H9 (cell line): ENCODE results near the gene CCDC91. TPM values are rescaled to one million over a fixed set of nuclear protein-coding genes. Genes with fewer than 3 reads are reported as not detected.
A peak's percentile ranks its signal among the peaks of the same experiment; 100 is the strongest.

Experiments
- DNase-seq: peaks from one replicate; pipeline ENCODE4 v3.0.0-alpha.2; 2017
- H2AFZ ChIP-seq: one replicate; pipeline ENCODE4 v1.6.1; 2013; ENCODE audit warnings: mild to moderate bottlenecking, low read length, control low read depth, moderate library complexity
- H2AK5ac ChIP-seq: 2 replicates; pipeline ENCODE4 v1.6.1; 2013; ENCODE audit warnings: low read length, control low read depth, mixed read lengths; ENCODE audit not compliant: insufficient read length
- H2BK120ac ChIP-seq: one replicate; pipeline ENCODE4 v1.6.1; 2013; ENCODE audit warnings: low read depth, mild to moderate bottlenecking, low read length, control low read depth, inconsistent platforms; ENCODE audit not compliant: poor library complexity, severe bottlenecking
- H2BK12ac ChIP-seq: 2 replicates; pipeline ENCODE4 v1.6.1; 2013; ENCODE audit warnings: low read length, control low read depth, mixed read lengths, low read depth; ENCODE audit not compliant: insufficient read length
- H2BK15ac ChIP-seq: 2 replicates; pipeline ENCODE4 v1.6.1; 2013; ENCODE audit warnings: low read depth, low read length, control low read depth
- H2BK20ac ChIP-seq: one replicate; pipeline ENCODE4 v1.6.1; 2013; ENCODE audit warnings: low read depth, mild to moderate bottlenecking, low read length, control low read depth, inconsistent platforms; ENCODE audit not compliant: poor library complexity, severe bottlenecking
- H2BK5ac ChIP-seq: 2 replicates; pipeline ENCODE4 v1.6.1; 2013; ENCODE audit warnings: low read length, control low read depth, mixed read lengths; ENCODE audit not compliant: insufficient read length
- H3K14ac ChIP-seq: 2 replicates; pipeline ENCODE4 v1.6.1; 2013; ENCODE audit warnings: low read length, control low read depth; ENCODE audit not compliant: insufficient read depth
- H3K18ac ChIP-seq: 2 replicates; pipeline ENCODE4 v1.6.1; 2013; ENCODE audit warnings: low read depth, mild to moderate bottlenecking, mixed read lengths, low read length, control low read depth; ENCODE audit not compliant: insufficient read length
- H3K23ac ChIP-seq: 2 replicates; pipeline ENCODE4 v1.6.1; 2013; ENCODE audit warnings: low read length, control low read depth, mixed read lengths, low read depth; ENCODE audit not compliant: insufficient read length
- H3K23me2 ChIP-seq: 2 replicates; pipeline ENCODE4 v1.6.1; 2013; ENCODE audit warnings: low read depth, mild to moderate bottlenecking, mixed read lengths, low read length, control low read depth; ENCODE audit not compliant: insufficient read length, poor library complexity, severe bottlenecking
- H3K27ac ChIP-seq: 2 replicates; pipeline ENCODE4 v1.5.1; 2013; ENCODE audit warnings: low read length, control low read depth, mixed read lengths, low read depth; ENCODE audit not compliant: insufficient read length
- H3K27me3 ChIP-seq: 2 replicates; pipeline ENCODE4 v1.6.1; 2013; ENCODE audit warnings: low read length, control low read depth, inconsistent platforms; ENCODE audit not compliant: insufficient read depth
- H3K4ac ChIP-seq: 2 replicates; pipeline ENCODE4 v1.6.1; 2013; ENCODE audit warnings: low read depth, mild to moderate bottlenecking, control low read depth, inconsistent platforms, low read length, moderate library complexity
- H3K4me1 ChIP-seq: 2 replicates; pipeline ENCODE4 v1.6.1; 2013; ENCODE audit warnings: low read length, control low read depth, inconsistent platforms; ENCODE audit not compliant: insufficient read depth
- H3K4me2 ChIP-seq: 2 replicates; pipeline ENCODE4 v1.6.1; 2013; ENCODE audit warnings: low read length, control low read depth, mixed read lengths; ENCODE audit not compliant: insufficient read length, insufficient read depth
- H3K56ac ChIP-seq: 2 replicates; pipeline ENCODE4 v1.6.1; 2013; ENCODE audit warnings: low read depth, mild to moderate bottlenecking, mixed read lengths, low read length, control low read depth; ENCODE audit not compliant: insufficient read length
- H3K79me1 ChIP-seq: 2 replicates; pipeline ENCODE4 v1.6.1; 2013; ENCODE audit warnings: low read depth, mild to moderate bottlenecking, moderate library complexity, low read length, control low read depth, inconsistent platforms; ENCODE audit not compliant: insufficient read depth, poor library complexity, severe bottlenecking
- H3K79me2 ChIP-seq: 2 replicates; pipeline ENCODE4 v1.6.1; 2013; ENCODE audit warnings: low read length, control low read depth, inconsistent platforms; ENCODE audit not compliant: insufficient read depth
- H3K9ac ChIP-seq: 2 replicates; pipeline ENCODE4 v1.6.1; 2013; ENCODE audit warnings: low read length, control low read depth, mixed read lengths; ENCODE audit not compliant: insufficient read length; ENCODE audit errors: extremely low read depth
- H3K9me3 ChIP-seq: one replicate; pipeline ENCODE4 v1.6.1; 2013; ENCODE audit warnings: low read depth, low read length, inconsistent platforms; ENCODE audit not compliant: control insufficient read depth
- H3T11ph ChIP-seq: one replicate; pipeline ENCODE4 v1.6.1; 2013; ENCODE audit warnings: mild to moderate bottlenecking, low read length, control low read depth, inconsistent platforms
- H4K20me1 ChIP-seq: one replicate; pipeline ENCODE4 v1.6.1; 2013; ENCODE audit not compliant: control insufficient read depth, insufficient read length, insufficient read depth
- H4K5ac ChIP-seq: 2 replicates; pipeline ENCODE4 v1.6.1; 2013; ENCODE audit warnings: low read depth, mild to moderate bottlenecking, mixed read lengths, low read length, control low read depth; ENCODE audit not compliant: insufficient read length
- H4K8ac ChIP-seq: replicated peaks from 2 replicates; pipeline ENCODE4 v1.6.1; 2013; ENCODE audit warnings: low read length, control low read depth, mixed read lengths, low read depth; ENCODE audit not compliant: insufficient read length
- H4K91ac ChIP-seq: 2 replicates; pipeline ENCODE4 v1.6.1; 2013; ENCODE audit warnings: low read depth, mild to moderate bottlenecking, moderate library complexity, mixed read lengths, low read length, control low read depth; ENCODE audit not compliant: insufficient read length
- H3K27ac Mint-ChIP-seq, 3 experiments: 2 replicates in 2 of 3; 3 replicates in 1 of 3; pipeline ENCODE4 v1.8.0; 2020 to 2021; ENCODE audit warnings: mixed read lengths in 3 of 3, mild to moderate bottlenecking in 1 of 3, moderate library complexity in 1 of 3
- H3K27me3 Mint-ChIP-seq: 2 replicates; pipeline ENCODE4 v1.8.0; 2021; ENCODE audit warnings: low read depth, mild to moderate bottlenecking, moderate library complexity, mixed read lengths
- H3K36me3 Mint-ChIP-seq, 3 experiments: 2 replicates in 2 of 3; 3 replicates in 1 of 3; pipeline ENCODE4 v1.8.0; 2020 to 2021; ENCODE audit warnings: low read depth in 3 of 3, mixed read lengths in 3 of 3; ENCODE audit not compliant: insufficient read depth in 1 of 3
- H3K4me1 Mint-ChIP-seq, 2 experiments: 2 replicates each; pipeline ENCODE4 v1.8.0; 2020; ENCODE audit warnings: mixed read lengths in 2 of 2
- H3K4me3 Mint-ChIP-seq, 2 experiments: 2 replicates in 1 of 2; 3 replicates in 1 of 2; pipeline ENCODE4 v1.8.0; 2020 to 2021; ENCODE audit warnings: mild to moderate bottlenecking in 2 of 2, mixed read lengths in 2 of 2, moderate library complexity in 1 of 2
- H3K9me3 Mint-ChIP-seq, 2 experiments: 2 replicates in 1 of 2; 3 replicates in 1 of 2; pipeline ENCODE4 v1.8.0; 2020; ENCODE audit warnings: mild to moderate bottlenecking in 2 of 2, mixed read lengths in 2 of 2, moderate library complexity in 1 of 2
- CTCF ChIP-seq: fragments of 200-600 bp; sonication (generic); conservative IDR thresholded peaks from 3 replicates; pipeline ENCODE4 v1.8.0; 2021; ENCODE audit warnings: antibody characterized with exemption, mild to moderate bottlenecking
- WGBS: extraction: QIAGEN DNeasy Blood & Tissue Kit; methylation state at CpG from one replicate; pipeline ENCODE4 v1.1.7; 2013; ENCODE audit warnings: missing lambda C conversion rate, low lambda C conversion rate, mixed read lengths; ENCODE audit not compliant: insufficient read length; ENCODE audit errors: extremely low coverage; 5-methylcytosine and 5-hydroxymethylcytosine counted together
- total RNA-seq: library from RNA; stranded (reverse); gene quantifications from 2 replicates; pipeline ENCODE4 v1.2.1, GENCODE V29; 2021

Gene CCDC91
- total RNA-seq, 1 experiment from 2014 or later: 22.7 TPM

- H3K18ac ChIP-seq: no peak overlapping the region
- Mint-ChIP-seq H3K27ac (peak overlapping the region in 1 of 3 experiments; percentile 20; a peak in 1 of 7 replicates), H3K4me1 (peaks cover 17 to 18% of the 10 kb centered on the region in 2 experiments), H3K4me3 (no peak overlapping the region), H3K27me3 (no peaks in the 10 kb centered on the region), H3K9me3 (peaks cover 10 to 12% of the 10 kb centered on the region in 2 experiments), H3K36me3 (peaks cover 8 to 17% (median 10%) of the 10 kb centered on the region in 3 experiments)
- WGBS: no CpG with 5 or more reads among the region's 1 CpG
- H2BK5ac ChIP-seq: no peak overlapping the region
- H3K56ac ChIP-seq: no peak overlapping the region
- TF ChIP-seq CTCF: no peak
- no peaks in the 10 kb centered on the region for H3K27me3 ChIP-seq
- no peak overlapping the region for H3K4ac ChIP-seq
- H4K8ac ChIP-seq: no peak overlapping the region
- no peak overlapping the region for H3K9ac ChIP-seq
- H2BK120ac ChIP-seq: no peak overlapping the region
- no peak overlapping the region for H3K14ac ChIP-seq
- no peak overlapping the region for H4K5ac ChIP-seq
- no peaks in the 10 kb centered on the region for H3K9me3 ChIP-seq
- no peaks in the 10 kb centered on the region for H4K20me1 ChIP-seq
- no peak overlapping the region for H2BK20ac ChIP-seq
- no peaks in the 10 kb centered on the region for H3K23me2 ChIP-seq
- H3K23ac ChIP-seq: no peak overlapping the region
- H2AK5ac ChIP-seq: no peak overlapping the region
- no peaks in the 10 kb centered on the region for H3K79me2 ChIP-seq
- no peaks in the 10 kb centered on the region for H3K79me1 ChIP-seq
- no peak overlapping the region for H2BK12ac ChIP-seq
- no peak overlapping the region for H3T11ph ChIP-seq
- DNase-seq: no peak
- H3K4me2 ChIP-seq: no peak overlapping the region
- H2BK15ac ChIP-seq: no peak overlapping the region
- no peak overlapping the region for H2AFZ ChIP-seq
- H3K4me1 ChIP-seq: no peaks in the 10 kb centered on the region; the same call in 1 of the 2 replicates
- H3K27ac ChIP-seq: no peak overlapping the region
- no peak overlapping the region for H4K91ac ChIP-seq
Measured at GRCh38 chr12:28320353-28320752, 130.1 kb downstream of the CCDC91 start.
